Activated CD8-positive, alpha-beta memory T cell treated with anti-CD3 and anti-CD28 coated beads, Interleukin-2, amount 10 ng/mL, durations not matched to agents 7 days and 5 days (primary cell): ENCODE data around the gene SPIN1. TPM values are rescaled to one million over a fixed set of nuclear protein-coding genes. Genes with fewer than 3 reads are reported as not detected.

ENCODE experiments used
- ATAC-seq: fragments of 150-1000 bp; cut with Tn5 transposase; one replicate; pipeline ENCODE4 v1.10.0; 2021; ENCODE audit warnings: moderate library complexity
- CTCF ChIA-PET: fragments of 350-600 bp; sonication (Branson Sonifier 250); formaldehyde crosslinking; loops from one replicate; lab custom pipeline; 2021; ENCODE audit warnings: antibody characterized with exemption; lab: Charles Lee
- DNase-seq: peaks from one replicate; pipeline ENCODE4 v3.0.0-alpha.2; 2020
- H3K27ac Mint-ChIP-seq: one replicate; pipeline ENCODE4 v1.8.0; 2021; ENCODE audit warnings: mild to moderate bottlenecking, mixed read lengths
- H3K27me3 Mint-ChIP-seq: one replicate; pipeline ENCODE4 v1.8.0; 2021; ENCODE audit warnings: mixed read lengths
- H3K36me3 Mint-ChIP-seq: one replicate; pipeline ENCODE4 v1.8.0; 2021; ENCODE audit warnings: mild to moderate bottlenecking, mixed read lengths
- H3K4me1 Mint-ChIP-seq: one replicate; pipeline ENCODE4 v1.8.0; 2021; ENCODE audit warnings: mixed read lengths
- H3K4me3 Mint-ChIP-seq: one replicate; pipeline ENCODE4 v1.8.0; 2021; ENCODE audit warnings: mild to moderate bottlenecking, moderate library complexity, mixed read lengths
- H3K9me3 Mint-ChIP-seq: one replicate; pipeline ENCODE4 v1.8.0; 2022; ENCODE audit warnings: low read depth, mixed read lengths
- total RNA-seq, 2 experiments: library from RNA; stranded (reverse); gene quantifications; one replicate each; pipeline ENCODE4 v1.2.3, GENCODE V29; 2021

The SPIN1 gene
- total RNA-seq, 2 experiments from 2014 or later = 51.3 to 92.8 TPM

- Mint-ChIP-seq H3K4me3 (no peak overlapping the region), H3K9me3 (peaks cover 3% of the 10 kb centered on the region), H3K36me3 (no peaks in the 10 kb centered on the region), H3K4me1 (peaks cover 2% of the 10 kb centered on the region), H3K27me3 (peaks cover 5% of the 10 kb centered on the region), H3K27ac (no peak overlapping the region)
- ATAC-seq (no peak), DNase-seq (no peak)
- CTCF ChIA-PET = no interaction called here
Measured at GRCh38 chr9:88502552-88503034, 114.3 kb downstream of the SPIN1 start.

GRCh38 chr9:88503081-88503844 lies 115.0 kb downstream of the SPIN1 start:
- Mint-ChIP-seq H3K4me3 (no peak overlapping the region), H3K4me1 (peaks cover 2% of the 10 kb centered on the region), H3K9me3 (peaks cover 3% of the 10 kb centered on the region), H3K36me3 (no peaks in the 10 kb centered on the region), H3K27me3 (peaks cover 5% of the 10 kb centered on the region), H3K27ac (no peak overlapping the region)
- ATAC-seq (no peak), DNase-seq (no peak)
- CTCF ChIA-PET = no interaction called here

- Mint-ChIP-seq H3K4me3 (no peak overlapping the region), H3K27ac (no peak overlapping the region), H3K4me1 (peaks cover 2% of the 10 kb centered on the region), H3K27me3 (peaks cover 5% of the 10 kb centered on the region), H3K36me3 (no peaks in the 10 kb centered on the region), H3K9me3 (peaks cover 3% of the 10 kb centered on the region)
- CTCF ChIA-PET = no interaction called here
- ATAC-seq (no peak), DNase-seq (no peak)
Measured at GRCh38 chr9:88503845-88504764, 115.9 kb downstream of the SPIN1 start.

- Mint-ChIP-seq H3K4me1 (peaks cover 2% of the 10 kb centered on the region), H3K27me3 (peaks cover 7% of the 10 kb centered on the region), H3K4me3 (no peak overlapping the region), H3K27ac (no peak overlapping the region), H3K36me3 (no peaks in the 10 kb centered on the region), H3K9me3 (peaks cover 3% of the 10 kb centered on the region)
- CTCF ChIA-PET = no interaction called here
- DNase-seq (no peak), ATAC-seq (no peak)
Measured at GRCh38 chr9:88508326-88508725, 120.1 kb downstream of the SPIN1 start.

- DNase-seq = no peak
- CTCF ChIA-PET = no interaction called here
- Mint-ChIP-seq H3K4me1 (no peaks in the 10 kb centered on the region), H3K27ac (no peak overlapping the region), H3K36me3 (no peaks in the 10 kb centered on the region), H3K27me3 (peaks cover 2% of the 10 kb centered on the region), H3K4me3 (no peak overlapping the region), H3K9me3 (peaks cover 4% of the 10 kb centered on the region)
- ATAC-seq = no peak
Measured at GRCh38 chr9:88511906-88512305, 123.7 kb downstream of the SPIN1 start.

- H3K9me3 Mint-ChIP-seq = peaks cover 4% of the 10 kb centered on the region
- no peak for ATAC-seq
- no peaks in the 10 kb centered on the region for H3K36me3 Mint-ChIP-seq
- H3K4me3 Mint-ChIP-seq = no peak overlapping the region
- no peak for DNase-seq
- H3K27me3 Mint-ChIP-seq = peaks cover 2% of the 10 kb centered on the region
- H3K4me1 Mint-ChIP-seq = no peaks in the 10 kb centered on the region
- CTCF ChIA-PET = no interaction called here
- no peak overlapping the region for H3K27ac Mint-ChIP-seq
Measured at GRCh38 chr9:88514247-88514646, 126.0 kb downstream of the SPIN1 start.

- no peaks in the 10 kb centered on the region for H3K4me1 Mint-ChIP-seq
- H3K4me3 Mint-ChIP-seq = no peak overlapping the region
- H3K36me3 Mint-ChIP-seq = no peaks in the 10 kb centered on the region
- H3K9me3 Mint-ChIP-seq = no peaks in the 10 kb centered on the region
- CTCF ChIA-PET = no interaction called here
- H3K27ac Mint-ChIP-seq = no peak overlapping the region
- ATAC-seq (no peak), DNase-seq (no peak)
- H3K27me3 Mint-ChIP-seq = peaks cover 22% of the 10 kb centered on the region
Measured at GRCh38 chr9:88521308-88521707, 133.1 kb downstream of the SPIN1 start.

- Mint-ChIP-seq H3K4me3 (no peak overlapping the region), H3K4me1 (no peaks in the 10 kb centered on the region), H3K27me3 (peaks cover 24% of the 10 kb centered on the region), H3K9me3 (no peaks in the 10 kb centered on the region), H3K36me3 (no peaks in the 10 kb centered on the region), H3K27ac (no peak overlapping the region)
- CTCF ChIA-PET = no interaction called here
- no peak for DNase-seq
- no peak for ATAC-seq
Measured at GRCh38 chr9:88522360-88522759, 134.1 kb downstream of the SPIN1 start.

- CTCF ChIA-PET = no interaction called here
- H3K27ac Mint-ChIP-seq = no peak overlapping the region
- peaks cover 24% of the 10 kb centered on the region for H3K27me3 Mint-ChIP-seq
- no peak for ATAC-seq
- no peaks in the 10 kb centered on the region for H3K4me1 Mint-ChIP-seq
- no peaks in the 10 kb centered on the region for H3K9me3 Mint-ChIP-seq
- no peaks in the 10 kb centered on the region for H3K36me3 Mint-ChIP-seq
- no peak for DNase-seq
- no peak overlapping the region for H3K4me3 Mint-ChIP-seq
Measured at GRCh38 chr9:88523056-88523455, 134.8 kb downstream of the SPIN1 start.

- no peak overlapping the region for H3K4me3 Mint-ChIP-seq
- no peak for DNase-seq
- CTCF ChIA-PET = no interaction called here
- no peaks in the 10 kb centered on the region for H3K9me3 Mint-ChIP-seq
- no peak for ATAC-seq
- peaks cover 24% of the 10 kb centered on the region for H3K27me3 Mint-ChIP-seq
- H3K4me1 Mint-ChIP-seq = no peaks in the 10 kb centered on the region
- H3K36me3 Mint-ChIP-seq = no peaks in the 10 kb centered on the region
- no peak overlapping the region for H3K27ac Mint-ChIP-seq
Measured at GRCh38 chr9:88524911-88525310, 136.7 kb downstream of the SPIN1 start.

- Mint-ChIP-seq H3K4me3 (no peak overlapping the region), H3K27me3 (peaks cover 29% of the 10 kb centered on the region), H3K4me1 (no peaks in the 10 kb centered on the region), H3K36me3 (no peaks in the 10 kb centered on the region), H3K9me3 (no peaks in the 10 kb centered on the region), H3K27ac (no peak overlapping the region)
- no peak for DNase-seq
- ATAC-seq = no peak
- CTCF ChIA-PET = no interaction called here
Measured at GRCh38 chr9:88527618-88528017, 139.4 kb downstream of the SPIN1 start.
